T-helper 22 cell (primary cell): ENCODE data around the gene ITGB4.
A peak's percentile ranks its signal among the peaks of the same experiment; 100 is the strongest.

Source experiments
- DNase-seq: peaks from one replicate; pipeline ENCODE4 v3.0.0-alpha.2; 2020; ENCODE audit warnings: low read depth

ITGB4 gene

DNA sequence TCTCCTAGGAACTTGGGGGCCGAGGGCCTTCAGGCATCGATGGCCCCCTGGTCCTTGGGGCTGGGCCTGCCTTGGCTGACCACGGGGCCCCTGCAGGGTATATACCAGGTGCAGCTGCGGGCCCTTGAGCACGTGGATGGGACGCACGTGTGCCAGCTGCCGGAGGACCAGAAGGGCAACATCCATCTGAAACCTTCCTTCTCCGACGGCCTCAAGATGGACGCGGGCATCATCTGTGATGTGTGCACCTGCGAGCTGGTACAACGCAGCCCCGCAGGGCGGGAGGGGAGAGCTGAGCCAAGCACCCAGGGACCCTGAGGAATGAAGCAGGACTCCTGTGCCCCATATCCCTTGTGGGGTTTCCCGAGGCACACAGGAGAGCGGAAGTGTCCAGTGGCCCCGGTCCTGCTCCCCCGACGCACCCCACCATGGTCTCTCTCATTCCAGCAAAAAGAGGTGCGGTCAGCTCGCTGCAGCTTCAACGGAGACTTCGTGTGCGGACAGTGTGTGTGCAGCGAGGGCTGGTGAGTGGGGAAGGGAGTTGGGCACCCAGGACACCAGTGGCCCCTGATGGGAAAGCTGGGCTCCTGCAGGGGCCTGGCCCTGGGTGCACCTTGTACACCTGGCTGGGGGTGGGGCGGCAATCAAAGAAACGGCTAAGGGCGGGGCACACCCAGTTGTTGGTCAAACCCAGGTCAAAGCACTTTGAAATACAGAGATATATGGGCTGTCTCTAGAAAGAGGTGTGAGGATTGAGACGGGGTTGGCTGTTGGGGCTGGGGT, 10.6 kb downstream of the ITGB4 start:
- no peak for DNase-seq

DNA sequence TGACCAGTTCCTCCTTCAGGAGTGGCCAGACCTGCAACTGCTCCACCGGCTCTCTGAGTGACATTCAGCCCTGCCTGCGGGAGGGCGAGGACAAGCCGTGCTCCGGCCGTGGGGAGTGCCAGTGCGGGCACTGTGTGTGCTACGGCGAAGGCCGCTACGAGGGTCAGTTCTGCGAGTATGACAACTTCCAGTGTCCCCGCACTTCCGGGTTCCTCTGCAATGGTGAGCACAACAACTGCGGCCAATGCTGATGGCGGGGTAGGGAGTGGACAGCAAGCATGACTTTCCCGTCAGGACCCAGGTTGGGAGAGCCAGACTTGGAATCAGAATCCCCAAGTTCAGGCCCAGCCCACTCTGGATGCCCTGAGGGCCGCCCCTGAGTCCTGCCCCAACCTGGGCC, 12.2 kb downstream of the ITGB4 start:
- DNase-seq = no peak

DNA sequence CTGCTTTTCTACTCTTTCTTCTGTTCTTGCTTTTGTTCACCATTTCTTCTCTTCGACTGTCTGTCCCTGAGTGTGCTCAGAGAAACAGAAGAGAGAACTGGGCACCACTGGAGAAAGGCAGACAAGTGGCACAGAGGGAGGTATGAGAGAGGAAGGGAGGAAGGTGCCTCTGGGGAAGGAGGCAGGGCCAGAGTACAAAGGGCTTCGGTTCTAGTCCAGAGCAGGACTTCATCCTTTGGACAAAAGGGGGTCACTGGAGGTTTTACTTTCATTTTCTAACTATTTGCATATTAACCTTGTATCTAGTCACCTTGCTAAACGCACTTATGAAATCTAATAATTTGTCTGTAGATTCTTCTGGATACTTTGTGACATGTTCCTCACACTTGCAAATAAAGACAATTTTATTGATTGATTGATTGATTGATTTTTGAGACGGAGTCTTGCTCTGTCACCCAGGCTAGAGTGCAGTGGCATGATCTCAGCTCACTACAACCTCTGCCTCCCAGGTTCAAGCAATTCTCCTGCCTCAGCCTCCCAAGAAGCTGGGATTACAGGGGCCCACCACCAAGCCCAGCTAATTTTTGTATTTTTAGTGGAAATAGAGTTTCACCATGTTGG, 13.5 kb downstream of the ITGB4 start:
- no peak for DNase-seq

DNA sequence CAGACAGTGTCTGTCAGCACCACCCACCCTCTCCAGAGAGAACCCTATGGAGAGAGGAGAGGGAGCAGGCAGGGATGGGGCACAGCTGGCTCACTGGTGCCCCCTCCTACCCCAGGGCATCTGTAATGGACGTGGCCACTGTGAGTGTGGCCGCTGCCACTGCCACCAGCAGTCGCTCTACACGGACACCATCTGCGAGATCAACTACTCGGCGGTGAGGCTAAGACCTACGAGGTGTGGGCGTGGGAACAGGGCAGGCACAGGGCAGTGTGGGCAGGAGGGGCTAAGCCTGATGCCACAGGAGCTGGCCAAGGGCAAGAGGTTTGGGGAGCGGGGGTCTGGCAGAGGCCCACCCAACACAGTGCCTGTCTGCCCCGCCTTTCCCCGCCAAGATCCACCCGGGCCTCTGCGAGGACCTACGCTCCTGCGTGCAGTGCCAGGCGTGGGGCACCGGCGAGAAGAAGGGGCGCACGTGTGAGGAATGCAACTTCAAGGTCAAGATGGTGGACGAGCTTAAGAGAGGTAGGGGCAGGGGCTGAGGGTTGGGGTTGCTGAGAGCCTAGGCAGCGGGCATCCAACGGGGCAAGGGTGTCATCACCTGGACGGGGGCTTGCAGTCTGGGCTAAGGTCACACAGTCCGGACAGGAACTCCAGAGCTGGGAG, 15.0 kb downstream of the ITGB4 start:
- DNase-seq = no peak

DNA sequence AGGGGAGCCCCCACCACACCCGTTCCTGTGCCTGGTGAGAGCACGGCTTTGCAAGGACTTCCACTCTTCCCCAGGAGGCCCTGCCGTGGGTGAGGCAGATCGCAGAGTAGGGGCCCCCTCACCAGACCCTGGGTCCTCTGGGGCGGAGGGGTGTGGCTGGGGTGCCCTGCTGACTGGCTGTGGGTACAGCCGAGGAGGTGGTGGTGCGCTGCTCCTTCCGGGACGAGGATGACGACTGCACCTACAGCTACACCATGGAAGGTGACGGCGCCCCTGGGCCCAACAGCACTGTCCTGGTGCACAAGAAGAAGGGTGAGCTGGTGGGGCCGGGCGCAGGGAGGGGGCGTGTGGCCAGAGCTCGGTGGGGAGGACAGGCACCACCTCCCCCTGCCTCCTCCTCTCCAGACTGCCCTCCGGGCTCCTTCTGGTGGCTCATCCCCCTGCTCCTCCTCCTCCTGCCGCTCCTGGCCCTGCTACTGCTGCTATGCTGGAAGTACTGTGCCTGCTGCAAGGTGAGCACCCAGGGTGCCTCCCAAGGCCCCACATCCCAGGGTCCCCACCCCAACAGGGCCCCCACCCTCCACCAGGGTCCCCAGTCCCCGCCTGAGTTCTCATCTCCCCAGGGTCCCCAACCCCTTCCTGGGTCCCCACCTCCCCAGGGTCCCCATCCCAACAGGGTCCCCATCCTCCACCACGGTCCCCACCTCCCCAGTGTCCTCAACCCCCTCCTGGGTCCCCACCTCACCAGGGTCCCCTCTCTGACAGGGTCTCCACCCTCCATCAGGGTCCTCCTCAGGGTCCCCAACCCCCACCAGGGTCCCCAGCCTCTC, 16.1 kb downstream of the ITGB4 start:
- no peak for DNase-seq

DNA sequence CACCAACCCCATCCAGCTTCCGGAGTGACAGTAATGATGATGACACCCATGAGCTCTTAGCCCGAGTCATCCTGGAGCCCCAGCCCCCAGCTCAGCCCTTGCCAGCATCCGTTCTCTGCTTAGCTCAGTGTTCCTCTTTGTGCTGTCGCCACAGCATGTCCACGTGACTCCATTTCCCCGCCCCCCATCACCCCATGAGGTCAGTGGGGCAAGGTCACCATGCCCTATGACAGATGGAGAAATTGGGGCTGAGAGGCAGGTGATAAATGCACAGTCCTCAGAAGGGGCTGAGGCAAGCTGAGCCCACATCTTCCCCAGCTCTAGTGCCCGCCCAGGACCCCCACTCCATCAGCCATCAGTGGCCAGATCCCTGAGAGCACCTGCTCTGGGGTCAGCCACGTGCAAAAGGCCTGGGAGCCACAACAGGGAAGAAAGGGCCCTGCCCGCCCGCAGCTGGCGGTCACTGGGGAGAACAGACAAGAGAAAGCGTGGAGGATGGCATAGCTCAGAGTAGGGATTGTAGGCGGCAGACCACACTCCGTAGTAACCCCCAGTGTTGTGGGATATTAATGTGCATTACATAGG, 17.1 kb downstream of the ITGB4 start:
- no peak for DNase-seq

DNA sequence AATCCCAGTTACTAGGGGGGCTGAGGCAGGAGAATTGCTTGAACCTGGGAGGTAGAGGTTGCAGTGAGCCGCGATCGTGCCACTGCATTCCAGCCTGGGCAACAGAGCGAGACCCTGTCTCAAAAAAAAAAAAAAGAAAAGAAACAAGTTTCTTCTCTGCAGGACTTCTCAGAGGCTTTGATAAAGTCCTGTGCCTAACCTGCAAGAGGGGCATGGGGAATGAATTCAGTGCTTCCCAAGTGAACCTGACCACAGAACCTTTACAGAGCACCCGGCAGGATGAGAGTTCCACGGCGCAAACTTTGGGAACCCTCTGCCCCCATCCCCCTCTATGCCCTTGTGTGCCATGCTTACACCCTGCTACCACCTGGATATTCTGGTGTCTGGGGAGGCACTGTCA, 17.9 kb downstream of the ITGB4 start:
- no peak for DNase-seq

DNA sequence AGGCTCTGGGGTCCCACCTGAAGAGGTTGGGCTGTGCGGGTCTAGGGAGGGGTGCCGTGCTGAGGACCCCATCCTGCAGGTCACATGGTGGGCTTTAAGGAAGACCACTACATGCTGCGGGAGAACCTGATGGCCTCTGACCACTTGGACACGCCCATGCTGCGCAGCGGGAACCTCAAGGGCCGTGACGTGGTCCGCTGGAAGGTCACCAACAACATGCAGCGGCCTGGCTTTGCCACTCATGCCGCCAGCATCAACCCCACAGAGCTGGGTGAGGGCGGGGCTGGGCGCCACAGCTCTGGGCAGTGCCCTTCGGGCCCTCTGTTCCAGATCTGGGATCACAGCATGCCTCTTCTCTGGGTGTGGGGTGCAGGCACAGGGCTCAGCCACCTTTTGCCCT, 18.5 kb downstream of the ITGB4 start:
- no peak for DNase-seq

DNA sequence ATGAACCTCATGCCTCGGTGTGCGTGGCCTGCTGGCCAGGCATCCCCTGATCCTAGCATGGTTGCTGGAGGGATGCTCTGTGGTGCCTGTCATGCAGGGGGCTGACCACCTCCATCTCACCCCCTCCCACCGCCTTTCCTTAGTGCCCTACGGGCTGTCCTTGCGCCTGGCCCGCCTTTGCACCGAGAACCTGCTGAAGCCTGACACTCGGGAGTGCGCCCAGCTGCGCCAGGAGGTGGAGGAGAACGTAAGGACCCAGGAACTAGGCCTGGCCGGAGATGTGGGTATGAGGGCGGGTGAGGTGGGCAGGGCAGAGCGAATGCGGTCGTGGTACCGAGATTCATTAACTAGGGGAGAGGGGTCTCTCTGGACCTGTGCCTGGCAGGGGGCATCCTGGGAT, 19.0 kb downstream of the ITGB4 start:
- DNase-seq = no peak

DNA sequence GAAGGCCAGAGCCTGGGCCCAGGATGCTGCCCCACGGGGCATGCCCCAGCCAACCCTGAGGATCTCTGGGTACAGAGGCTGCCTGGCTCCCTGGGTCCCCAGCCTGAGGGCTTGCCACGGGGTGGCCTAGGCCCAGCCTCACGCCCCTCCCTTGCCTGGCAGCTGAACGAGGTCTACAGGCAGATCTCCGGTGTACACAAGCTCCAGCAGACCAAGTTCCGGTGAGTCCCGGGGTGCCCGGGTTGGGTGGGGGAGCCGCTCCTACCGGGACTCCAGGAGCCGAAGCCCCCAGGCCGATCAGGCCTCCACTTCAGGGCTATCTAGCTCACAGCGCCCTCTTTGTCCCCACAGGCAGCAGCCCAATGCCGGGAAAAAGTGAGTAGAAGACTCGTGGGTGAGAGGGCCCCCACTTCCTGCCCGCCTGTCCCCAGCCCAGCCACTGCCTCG, 19.4 kb downstream of the ITGB4 start:
- no peak for DNase-seq

DNA sequence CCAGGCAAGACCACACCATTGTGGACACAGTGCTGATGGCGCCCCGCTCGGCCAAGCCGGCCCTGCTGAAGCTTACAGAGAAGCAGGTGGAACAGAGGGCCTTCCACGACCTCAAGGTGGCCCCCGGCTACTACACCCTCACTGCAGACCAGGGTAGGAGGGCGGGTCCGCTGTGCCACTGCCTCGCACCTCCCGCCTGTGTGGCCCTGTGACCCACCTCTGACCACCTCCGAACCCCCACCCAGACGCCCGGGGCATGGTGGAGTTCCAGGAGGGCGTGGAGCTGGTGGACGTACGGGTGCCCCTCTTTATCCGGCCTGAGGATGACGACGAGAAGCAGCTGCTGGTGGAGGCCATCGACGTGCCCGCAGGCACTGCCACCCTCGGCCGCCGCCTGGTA, 21.1 kb downstream of the ITGB4 start:
- no peak for DNase-seq

DNA sequence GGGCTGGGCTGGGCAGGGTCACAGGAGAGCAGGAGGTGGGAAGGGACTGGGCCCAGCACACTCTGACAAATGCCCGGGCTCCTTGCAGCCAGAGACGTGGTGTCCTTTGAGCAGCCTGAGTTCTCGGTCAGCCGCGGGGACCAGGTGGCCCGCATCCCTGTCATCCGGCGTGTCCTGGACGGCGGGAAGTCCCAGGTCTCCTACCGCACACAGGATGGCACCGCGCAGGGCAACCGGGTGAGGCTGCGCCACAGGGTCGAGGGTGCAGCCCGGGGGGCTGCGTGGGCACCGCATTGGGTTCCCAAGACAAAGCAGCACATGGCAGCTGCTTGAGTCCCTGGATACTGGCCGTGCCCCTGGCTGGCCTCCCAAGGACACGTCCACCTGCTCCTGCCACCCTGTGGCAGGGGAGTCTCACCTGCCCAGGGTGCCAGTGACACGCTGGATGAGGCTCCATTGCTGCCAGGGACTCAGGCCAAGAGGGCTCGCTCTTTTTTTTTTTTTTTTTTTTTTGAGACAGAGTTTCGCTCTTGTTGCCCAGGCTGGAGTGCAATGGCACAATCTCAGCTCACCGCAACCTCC, 22.5 kb downstream of the ITGB4 start:
- no peak for DNase-seq

DNA sequence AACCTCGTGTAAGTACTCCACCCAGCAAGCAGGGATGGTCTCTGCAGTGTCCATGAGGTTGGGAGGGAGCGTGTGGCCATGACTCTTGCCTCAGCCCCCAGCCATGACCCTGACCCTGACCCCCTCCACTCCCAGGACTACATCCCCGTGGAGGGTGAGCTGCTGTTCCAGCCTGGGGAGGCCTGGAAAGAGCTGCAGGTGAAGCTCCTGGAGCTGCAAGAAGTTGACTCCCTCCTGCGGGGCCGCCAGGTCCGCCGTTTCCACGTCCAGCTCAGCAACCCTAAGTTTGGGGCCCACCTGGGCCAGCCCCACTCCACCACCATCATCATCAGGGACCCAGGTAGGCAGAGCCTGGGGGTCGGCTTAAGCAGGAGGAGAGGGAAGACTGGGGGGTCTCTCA, 27.4 kb downstream of the ITGB4 start:
- no peak for DNase-seq

DNA sequence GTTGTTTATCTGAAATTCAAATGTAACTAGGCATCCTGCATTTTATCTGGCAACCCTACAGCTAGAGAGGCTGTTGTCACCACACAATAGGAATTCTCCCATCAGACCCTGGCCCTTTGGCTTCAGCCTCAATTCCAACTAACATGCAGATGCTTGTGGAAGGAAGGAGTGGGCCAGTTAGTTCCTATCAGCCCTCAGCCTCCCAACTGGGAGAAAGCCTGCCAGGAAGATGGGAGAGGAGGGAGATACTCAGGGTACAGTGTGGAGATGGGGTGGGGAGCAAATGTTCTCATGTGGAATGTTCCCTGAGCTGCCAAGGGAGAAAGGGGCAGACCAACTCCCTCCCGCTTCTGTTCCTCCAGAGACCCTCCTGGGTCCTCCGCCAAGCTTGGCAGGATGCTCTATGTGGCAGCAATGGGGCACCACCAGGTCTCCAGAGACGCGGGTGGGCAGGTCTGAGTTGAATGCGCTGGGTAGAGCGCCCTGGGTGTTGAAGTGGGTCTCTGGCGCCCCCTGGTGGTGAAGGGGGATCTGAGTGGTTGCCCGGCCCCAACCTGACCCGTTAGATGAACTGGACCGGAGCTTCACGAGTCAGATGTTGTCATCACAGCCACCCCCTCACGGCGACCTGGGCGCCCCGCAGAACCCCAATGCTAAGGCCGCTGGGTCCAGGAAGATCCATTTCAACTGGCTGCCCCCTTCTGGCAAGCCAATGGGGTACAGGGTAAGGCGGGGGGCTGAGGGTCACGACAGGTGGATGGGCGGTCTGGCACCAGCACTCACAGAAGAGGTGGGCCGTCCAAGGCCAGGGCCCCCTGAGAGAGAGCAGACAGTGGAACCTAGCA, 28.5 kb downstream of the ITGB4 start:
- DNase-seq = peak; percentile 61

DNA sequence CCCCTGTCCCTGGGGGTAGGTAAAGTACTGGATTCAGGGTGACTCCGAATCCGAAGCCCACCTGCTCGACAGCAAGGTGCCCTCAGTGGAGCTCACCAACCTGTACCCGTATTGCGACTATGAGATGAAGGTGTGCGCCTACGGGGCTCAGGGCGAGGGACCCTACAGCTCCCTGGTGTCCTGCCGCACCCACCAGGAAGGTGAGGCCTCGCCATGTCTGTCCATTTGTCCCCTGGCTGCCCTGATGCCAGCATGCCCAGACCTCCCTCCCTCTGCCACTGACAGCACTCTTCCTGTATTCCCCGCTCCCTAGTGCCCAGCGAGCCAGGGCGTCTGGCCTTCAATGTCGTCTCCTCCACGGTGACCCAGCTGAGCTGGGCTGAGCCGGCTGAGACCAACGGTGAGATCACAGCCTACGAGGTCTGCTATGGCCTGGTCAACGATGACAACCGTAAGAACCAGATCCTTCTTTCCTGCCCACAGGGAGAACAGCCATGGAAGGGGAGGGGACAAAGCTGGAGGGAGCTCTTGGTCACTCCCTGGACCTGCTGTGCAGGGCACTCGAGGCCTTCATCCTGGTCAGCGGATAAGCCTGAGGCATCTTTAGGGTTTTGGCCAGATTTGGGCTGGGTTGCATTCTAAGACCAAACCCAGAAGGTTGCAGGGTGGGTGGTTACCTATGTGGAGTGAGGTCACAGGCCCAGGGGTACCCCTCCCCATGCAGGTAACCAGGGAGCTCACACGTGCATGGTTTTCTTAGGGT, 29.6 kb downstream of the ITGB4 start:
- DNase-seq = no peak

DNA sequence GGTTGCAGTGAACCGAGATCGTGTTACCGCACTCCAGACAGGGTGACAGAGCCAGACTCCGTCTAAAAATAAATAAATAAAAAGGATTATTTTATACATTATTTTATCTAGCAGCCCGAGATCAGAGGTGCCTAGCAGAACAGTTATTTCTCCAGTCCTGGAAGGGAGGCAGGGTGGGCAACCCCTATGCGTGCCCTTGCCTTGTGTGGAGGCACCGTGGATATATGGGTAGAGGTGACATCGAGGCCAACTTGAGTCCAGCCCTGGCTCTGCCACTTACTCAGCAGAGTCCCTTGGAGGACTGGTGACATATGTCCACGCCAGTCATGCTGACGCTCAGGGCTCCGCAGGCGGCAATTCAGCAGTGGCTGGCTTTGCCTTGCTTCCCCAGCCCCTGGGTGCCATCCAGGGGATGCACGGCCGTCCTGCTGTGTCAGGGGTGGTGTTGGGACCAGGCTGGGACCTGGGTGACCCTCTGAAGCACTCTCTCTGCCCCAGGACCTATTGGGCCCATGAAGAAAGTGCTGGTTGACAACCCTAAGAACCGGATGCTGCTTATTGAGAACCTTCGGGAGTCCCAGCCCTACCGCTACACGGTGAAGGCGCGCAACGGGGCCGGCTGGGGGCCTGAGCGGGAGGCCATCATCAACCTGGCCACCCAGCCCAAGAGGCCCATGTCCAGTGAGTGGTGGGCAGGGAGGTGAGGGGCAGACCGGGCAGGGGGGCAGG, 30.6 kb downstream of the ITGB4 start:
- no peak for DNase-seq

DNA sequence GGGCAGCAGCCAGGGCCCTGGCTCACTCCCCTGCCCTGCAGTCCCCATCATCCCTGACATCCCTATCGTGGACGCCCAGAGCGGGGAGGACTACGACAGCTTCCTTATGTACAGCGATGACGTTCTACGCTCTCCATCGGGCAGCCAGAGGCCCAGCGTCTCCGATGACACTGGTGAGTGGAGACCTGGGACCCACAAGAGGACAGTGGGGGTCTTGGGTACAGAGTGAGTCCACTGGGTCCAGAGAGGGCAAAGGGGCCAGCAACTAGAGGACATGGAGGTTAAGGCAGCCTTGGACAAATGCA, 31.1 kb downstream of the ITGB4 start:
- no peak for DNase-seq

DNA sequence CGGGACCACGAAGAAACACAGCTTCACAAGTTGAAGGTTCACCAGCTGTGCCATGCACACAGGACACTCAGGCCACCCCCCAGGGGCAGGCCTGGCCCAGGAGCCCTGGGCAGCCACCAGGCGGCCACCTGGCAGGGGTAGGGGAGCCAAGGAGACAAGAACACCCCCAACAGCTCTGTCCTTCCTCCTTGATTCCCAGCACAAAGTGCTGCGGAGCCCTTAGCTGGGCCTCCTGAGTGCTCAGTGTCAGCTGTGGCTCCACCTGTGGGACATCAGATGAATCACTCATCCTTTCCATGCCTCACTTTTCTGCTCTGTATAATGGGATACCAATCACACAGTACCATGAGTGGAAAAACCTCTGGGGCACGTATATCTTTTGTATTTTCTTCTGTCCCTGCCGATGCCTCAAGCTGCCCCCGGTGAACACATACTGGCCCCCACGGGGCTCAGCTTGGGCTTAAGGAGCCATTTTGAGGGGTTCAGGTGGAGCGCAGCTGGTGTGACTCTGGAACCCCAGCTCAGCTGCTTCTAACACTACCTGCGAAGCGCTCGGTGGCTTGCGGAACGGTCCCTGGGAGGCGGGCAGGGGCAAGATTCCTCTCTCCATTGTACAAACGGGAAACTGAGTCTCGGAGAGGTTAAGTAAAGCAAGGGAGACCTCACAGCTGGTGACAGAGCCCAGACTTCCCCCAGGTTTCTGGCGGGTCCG, 31.7 kb downstream of the ITGB4 start:
- no peak for DNase-seq
